Measurements from ENCODE around the gene TMTC3. TPM values are rescaled to one million over a fixed set of nuclear protein-coding genes. Genes with fewer than 3 reads are reported as not detected.

Gene TMTC3
- total RNA-seq, 2 donors from 2014 or later: 3.3 to 6.2 TPM

GRCh38 chr12:88175544-88175943 lies 33.4 kb downstream of the TMTC3 start:
- no peak for TF ChIP-seq CTCF (IDR thresholded peaks at IDR 0.05)
- no peak for TF ChIP-seq POLR2A (IDR thresholded peaks at IDR 0.05)
- DNase-seq (no peak), ATAC-seq (no peak)
- Histone ChIP-seq H3K27me3 (no peaks in the 10 kb centered on the region), H3K9me3 (no peaks in the 10 kb centered on the region), H3K4me3 (no peak overlapping the region), H3K4me1 (no peaks in the 10 kb centered on the region), H3K36me3 (replicated peaks in 1 of 2; ENCODE audit: insufficient read depth in 1 of 2, low read depth in 2 of 2) (peaks cover 0 to 6% of the 10 kb centered on the region in 2 donors), H3K27ac (no peak overlapping the region)
- WGBS, 2 donors: 95% methylated on average over 3 of the region's 3 CpGs
- intact Hi-C loops (cut with DNase I): no loop called here

GRCh38 chr12:88179436-88180014 lies 37.4 kb downstream of the TMTC3 start:
- intact Hi-C loops (cut with DNase I): no loop called here
- ATAC-seq: no peak
- 70 to 74% methylated on average over 6 of the region's 6 CpGs for WGBS, 2 donors

GRCh38 chr12:88181881-88182280 lies 39.8 kb downstream of the TMTC3 start:
- ATAC-seq: no peak

More at GRCh38 chr12:88179436-88180014, 37.4 kb downstream of the TMTC3 start:
- H3K9me3 ChIP-seq: no peaks in the 10 kb centered on the region
- no peaks in the 10 kb centered on the region for H3K36me3 ChIP-seq (replicated peaks in 1 of 2; ENCODE audit: insufficient read depth in 1 of 2, low read depth in 2 of 2)
- H3K27ac ChIP-seq: no peak overlapping the region
- no peaks in the 10 kb centered on the region for H3K27me3 ChIP-seq
- no peak for TF ChIP-seq CTCF (IDR thresholded peaks at IDR 0.05)
- TF ChIP-seq POLR2A (IDR thresholded peaks at IDR 0.05): no peak
- H3K4me1 ChIP-seq: no peaks in the 10 kb centered on the region
- no peak overlapping the region for H3K4me3 ChIP-seq
- no peak for DNase-seq

GRCh38 chr12:88182416-88182815 lies 40.3 kb downstream of the TMTC3 start:
- Histone ChIP-seq H3K9me3 (no peaks in the 10 kb centered on the region), H3K27me3 (no peaks in the 10 kb centered on the region), H3K4me1 (no peaks in the 10 kb centered on the region), H3K4me3 (no peak overlapping the region), H3K27ac (no peak overlapping the region), H3K36me3 (replicated peaks in 1 of 2; ENCODE audit: insufficient read depth in 1 of 2, low read depth in 2 of 2) (no peaks in the 10 kb centered on the region)
- DNase-seq (no peak), ATAC-seq (no peak)
- intact Hi-C loops (cut with DNase I): no loop called here
- TF ChIP-seq POLR2A (IDR thresholded peaks at IDR 0.05) (no peak), CTCF (IDR thresholded peaks at IDR 0.05) (no peak)
- 78 to 87% methylated on average over 3 of the region's 3 CpGs for WGBS, 2 donors

More at GRCh38 chr12:88181881-88182280, 39.8 kb downstream of the TMTC3 start:
- H3K4me3 ChIP-seq: no peak overlapping the region
- H3K9me3 ChIP-seq: no peaks in the 10 kb centered on the region
- H3K27me3 ChIP-seq: no peaks in the 10 kb centered on the region
- no peaks in the 10 kb centered on the region for H3K4me1 ChIP-seq
- WGBS, 2 donors: 90 to 92% methylated on average over 3 of the region's 3 CpGs
- TF ChIP-seq CTCF (IDR thresholded peaks at IDR 0.05): no peak
- TF ChIP-seq POLR2A (IDR thresholded peaks at IDR 0.05): no peak
- no peak for DNase-seq
- intact Hi-C loops (cut with DNase I): no loop called here
- no peak overlapping the region for H3K27ac ChIP-seq
- H3K36me3 ChIP-seq (replicated peaks in 1 of 2; ENCODE audit: insufficient read depth in 1 of 2, low read depth in 2 of 2): no peaks in the 10 kb centered on the region

- TF ChIP-seq CTCF (IDR thresholded peaks at IDR 0.05) (no peak), POLR2A (IDR thresholded peaks at IDR 0.05) (no peak)
- no peak for DNase-seq
- H3K27ac ChIP-seq: no peak overlapping the region
- H3K9me3 ChIP-seq: no peaks in the 10 kb centered on the region
- no peak overlapping the region for H3K4me3 ChIP-seq
- no peaks in the 10 kb centered on the region for H3K4me1 ChIP-seq
- no peaks in the 10 kb centered on the region for H3K36me3 ChIP-seq (replicated peaks in 1 of 2; ENCODE audit: insufficient read depth in 1 of 2, low read depth in 2 of 2)
- intact Hi-C loops (cut with DNase I): no loop called here
- 80 to 87% methylated on average over 3 of the region's 3 CpGs for WGBS, 2 donors
- ATAC-seq: no peak
- no peaks in the 10 kb centered on the region for H3K27me3 ChIP-seq
These were observed 42.1 kb downstream of the TMTC3 start for GRCh38 chr12:88184196-88184595.
